HG02571 (cell line): Measurements from ENCODE around the gene SLC2A8.

Source experiments
- ATAC-seq: cut with Tn5 transposase; IDR thresholded peaks from one replicate; pipeline ENCODE4 v1.9.1; 2021; ENCODE audit warnings: mild to moderate bottlenecking, moderate library complexity; ENCODE audit not compliant: unreplicated experiment

SLC2A8 gene

GRCh38 chr9:127451858-127452656 lies 55.1 kb downstream of the SLC2A8 start:
- no peak for ATAC-seq

GRCh38 chr9:127452691-127453090 lies 55.7 kb downstream of the SLC2A8 start:
- no peak for ATAC-seq

- no peak for ATAC-seq
Measured at GRCh38 chr9:127455324-127455992, 58.5 kb downstream of the SLC2A8 start.

GRCh38 chr9:127457191-127457878 lies 60.4 kb downstream of the SLC2A8 start:
- ATAC-seq, result no peak
